Measurements from ENCODE around the gene BTBD16. TPM values are rescaled to one million over a fixed set of nuclear protein-coding genes. Genes with fewer than 3 reads are reported as not detected.

The BTBD16 gene
- total and polyA plus RNA-seq, 10 of the 15 experiments (the other 5 are each of a cell fraction or from before 2014, with no cell fraction given): 0.11 TPM; not detected in 9

DNA sequence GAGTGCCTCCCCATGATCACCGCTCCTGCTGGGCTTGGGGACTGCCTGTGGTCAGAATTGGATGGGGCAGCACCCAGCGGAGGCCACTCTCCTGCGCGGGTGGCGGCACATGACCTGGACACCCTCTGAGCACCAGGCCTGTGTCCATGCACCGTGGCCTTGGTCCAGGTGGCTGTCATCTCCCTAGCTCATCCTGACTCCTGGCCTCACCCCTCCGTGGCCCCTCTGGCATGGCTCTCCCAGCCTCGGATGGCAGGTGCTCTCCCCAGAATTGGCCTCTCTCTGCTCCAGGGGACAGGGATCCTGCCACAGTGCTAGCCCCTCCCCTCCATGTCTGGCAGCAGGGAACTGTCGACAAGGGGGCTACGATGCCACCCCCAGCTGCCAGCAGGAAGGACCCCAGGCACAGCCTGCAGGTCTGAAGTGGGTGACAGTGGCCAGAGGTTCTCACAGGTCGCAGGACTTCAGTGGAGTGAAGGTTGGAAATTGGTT, 37.2 kb upstream of the BTBD16 start:
- DNase-seq (ENCODE audit: low read depth, low spot score): no peak
- ATAC-seq: no peak
- Histone ChIP-seq H4K20me1 (ENCODE audit: control insufficient read depth, insufficient read depth) (no peaks in the 10 kb centered on the region), H3K4me1 (ENCODE audit: control insufficient read depth, insufficient read depth, low read length) (no peaks in the 10 kb centered on the region), H3K4me3 (no peak overlapping the region), H2AFZ (ENCODE audit: control insufficient read depth, low read depth, low read length) (no peak overlapping the region), H3K9me3 (replicated peaks; ENCODE audit: control insufficient read depth, insufficient read depth, low read length) (no peaks in the 10 kb centered on the region), H3K9ac (ENCODE audit: control insufficient read depth, insufficient read depth, low read length) (no peak overlapping the region), H3K27me3 (replicated peaks in 1 of 2; ENCODE audit: control insufficient read depth in 2 of 2, insufficient read depth in 2 of 2, low read length in 1 of 2) (no peaks in the 10 kb centered on the region; a peak in 2 of 4 replicates), H3K36me3 (ENCODE audit: control insufficient read depth in 2 of 2, insufficient read depth in 2 of 2, low read length in 1 of 2) (no peaks in the 10 kb centered on the region), H3K27ac (ENCODE audit: control insufficient read depth, insufficient read depth) (no peak overlapping the region), H3K4me2 (ENCODE audit: control insufficient read depth, insufficient read depth) (no peak overlapping the region), H3K79me2 (ENCODE audit: control insufficient read depth, insufficient read depth, low read length) (no peaks in the 10 kb centered on the region)
- CTCF ChIA-PET: no interaction called here
- RAD21 ChIA-PET (ENCODE audit: unreplicated experiment): no interaction called here
- 36% methylated on average over 11 of the region's 11 CpGs for WGBS (ENCODE audit: insufficient coverage, insufficient replicate concordance, low lambda C conversion rate, missing lambda C conversion rate)
- FAIRE-seq: no peak
- BruUV-seq (replicated peaks): no TSS peak
- in situ Hi-C loops (cut with MboI): no loop called here
- TF ChIP-seq TCF3 (IDR thresholded peaks at IDR 0.05; ENCODE audit: borderline replicate concordance, insufficient read depth, low read depth, low read length) (no peak), RELB (IDR thresholded peaks at IDR 0.05; ENCODE audit: low read depth) (no peak)
- POLR2A ChIA-PET: no interaction called here
- SMC1A ChIA-PET (ENCODE audit: uncharacterized antibody, unreplicated experiment): no interaction called here
- intact Hi-C loops (cut with micrococcal nuclease; ENCODE audit: unreplicated experiment): no loop called here

GRCh38 chr10:122234416-122234815, 36.7 kb upstream of the BTBD16 start:
- RAD21 ChIA-PET (ENCODE audit: unreplicated experiment): no interaction called here
- H3K4me1 ChIP-seq (ENCODE audit: control insufficient read depth, insufficient read depth, low read length): no peaks in the 10 kb centered on the region
- ATAC-seq (no peak), DNase-seq (ENCODE audit: low read depth, low spot score) (no peak), FAIRE-seq (no peak)
- H3K79me2 ChIP-seq (ENCODE audit: control insufficient read depth, insufficient read depth, low read length): no peaks in the 10 kb centered on the region
- SMC1A ChIA-PET (ENCODE audit: uncharacterized antibody, unreplicated experiment): no interaction called here
- no peaks in the 10 kb centered on the region for H3K36me3 ChIP-seq (ENCODE audit: control insufficient read depth in 2 of 2, insufficient read depth in 2 of 2, low read length in 1 of 2)
- H3K27ac ChIP-seq (ENCODE audit: control insufficient read depth, insufficient read depth): no peak overlapping the region
- H3K27me3 ChIP-seq (replicated peaks in 1 of 2; ENCODE audit: control insufficient read depth in 2 of 2, insufficient read depth in 2 of 2, low read length in 1 of 2): no peaks in the 10 kb centered on the region; a peak in 2 of 4 replicates
- H3K4me3 ChIP-seq: no peak overlapping the region
- POLR2A ChIA-PET: no interaction called here
- no peaks in the 10 kb centered on the region for H3K9me3 ChIP-seq (replicated peaks; ENCODE audit: control insufficient read depth, insufficient read depth, low read length)
- CTCF ChIA-PET: no interaction called here
- intact Hi-C loops (cut with micrococcal nuclease; ENCODE audit: unreplicated experiment): no loop called here
- WGBS (ENCODE audit: insufficient coverage, insufficient replicate concordance, low lambda C conversion rate, missing lambda C conversion rate): 18% methylated on average over 2 of the region's 2 CpGs
- H4K20me1 ChIP-seq (ENCODE audit: control insufficient read depth, insufficient read depth): no peaks in the 10 kb centered on the region
- no peak overlapping the region for H3K4me2 ChIP-seq (ENCODE audit: control insufficient read depth, insufficient read depth)
- no peak overlapping the region for H3K9ac ChIP-seq (ENCODE audit: control insufficient read depth, insufficient read depth, low read length)
- in situ Hi-C loops (cut with MboI): no loop called here
- no TSS peak for BruUV-seq (replicated peaks)
- no peak overlapping the region for H2AFZ ChIP-seq (ENCODE audit: control insufficient read depth, low read depth, low read length)
- no peak for TF ChIP-seq ELK1 (IDR thresholded peaks at IDR 0.05; ENCODE audit: low read depth, low read length)
- no peak for TF ChIP-seq YY1 (IDR thresholded peaks at IDR 0.05; ENCODE audit: low read depth, low read length)
- TF ChIP-seq, protein P1, sequence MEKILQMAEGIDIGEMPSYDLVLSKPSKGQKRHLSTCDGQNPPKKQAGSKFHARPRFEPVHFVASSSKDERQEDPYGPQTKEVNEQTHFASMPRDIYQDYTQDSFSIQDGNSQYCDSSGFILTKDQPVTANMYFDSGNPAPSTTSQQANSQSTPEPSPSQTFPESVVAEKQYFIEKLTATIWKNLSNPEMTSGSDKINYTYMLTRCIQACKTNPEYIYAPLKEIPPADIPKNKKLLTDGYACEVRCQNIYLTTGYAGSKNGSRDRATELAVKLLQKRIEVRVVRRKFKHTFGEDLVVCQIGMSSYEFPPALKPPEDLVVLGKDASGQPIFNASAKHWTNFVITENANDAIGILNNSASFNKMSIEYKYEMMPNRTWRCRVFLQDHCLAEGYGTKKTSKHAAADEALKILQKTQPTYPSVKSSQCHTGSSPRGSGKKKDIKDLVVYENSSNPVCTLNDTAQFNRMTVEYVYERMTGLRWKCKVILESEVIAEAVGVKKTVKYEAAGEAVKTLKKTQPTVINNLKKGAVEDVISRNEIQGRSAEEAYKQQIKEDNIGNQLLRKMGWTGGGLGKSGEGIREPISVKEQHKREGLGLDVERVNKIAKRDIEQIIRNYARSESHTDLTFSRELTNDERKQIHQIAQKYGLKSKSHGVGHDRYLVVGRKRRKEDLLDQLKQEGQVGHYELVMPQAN (conservative IDR thresholded peaks at IDR 0.05): no peak
- no peak for TF ChIP-seq YBX1 (IDR thresholded peaks at IDR 0.05)
- no peak for TF ChIP-seq RELA (IDR thresholded peaks at IDR 0.05; ENCODE audit: borderline replicate concordance, partially characterized antibody)
- no peak for TF ChIP-seq JUND (IDR thresholded peaks at IDR 0.05; ENCODE audit: low read depth, low read length)
- no peak for TF ChIP-seq EGR1 (IDR thresholded peaks at IDR 0.05; ENCODE audit: borderline replicate concordance in 1 of 2, low read depth in 2 of 2, low read length in 2 of 2)
- no peak for TF ChIP-seq BCL11A (IDR thresholded peaks at IDR 0.05; ENCODE audit: low read depth, low read length)
- TF ChIP-seq, protein P2, sequence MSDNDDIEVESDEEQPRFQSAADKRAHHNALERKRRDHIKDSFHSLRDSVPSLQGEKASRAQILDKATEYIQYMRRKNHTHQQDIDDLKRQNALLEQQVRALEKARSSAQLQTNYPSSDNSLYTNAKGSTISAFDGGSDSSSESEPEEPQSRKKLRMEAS (IDR thresholded peaks at IDR 0.05; ENCODE audit: low read depth, low read length): no peak
- TF ChIP-seq SMAD1 (IDR thresholded peaks at IDR 0.05; ENCODE audit: low read depth, partially characterized antibody): no peak
- no peak for TF ChIP-seq CREB1 (IDR thresholded peaks at IDR 0.05; ENCODE audit: low read depth)
- TF ChIP-seq NFYB (IDR thresholded peaks at IDR 0.05; ENCODE audit: insufficient read depth, low read depth, low read length): no peak
